Measurements from ENCODE around the gene IL11.

- TF ChIP-seq CTCF (IDR thresholded peaks at IDR 0.05) (no peak), POLR2A (IDR thresholded peaks at IDR 0.05) (peak in 1 of 2 donors; percentile 16)
Observed at GRCh38 chr19:55341171-55341588, 29.1 kb downstream of the IL11 start.

Measured in tibial nerve (tissue), 3 donors.